ENCODE data around the gene KLHDC7B.

The KLHDC7B gene

DNA sequence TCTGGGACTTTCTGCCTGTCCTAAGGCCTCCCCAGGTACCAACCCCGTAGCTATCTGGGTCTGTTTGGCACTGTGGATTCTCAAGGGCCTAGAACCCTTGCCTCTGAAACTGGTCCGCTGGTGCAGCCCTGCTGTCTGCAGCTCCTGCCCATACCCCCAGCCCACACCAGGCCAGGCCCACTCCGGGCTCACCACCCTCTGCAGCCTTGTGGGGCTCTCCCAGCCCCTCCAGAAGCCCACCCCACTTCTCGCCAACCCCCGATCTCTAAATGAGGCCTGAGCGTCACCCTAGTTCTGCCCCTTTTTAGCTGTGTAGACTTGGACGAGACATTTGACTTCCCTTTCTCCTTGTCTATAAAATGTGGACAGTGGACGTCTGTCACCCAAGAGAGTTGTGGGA is 4.7 kb downstream of the KLHDC7B start:
- no peak for DNase-seq (ENCODE audit: low read depth)

DNA sequence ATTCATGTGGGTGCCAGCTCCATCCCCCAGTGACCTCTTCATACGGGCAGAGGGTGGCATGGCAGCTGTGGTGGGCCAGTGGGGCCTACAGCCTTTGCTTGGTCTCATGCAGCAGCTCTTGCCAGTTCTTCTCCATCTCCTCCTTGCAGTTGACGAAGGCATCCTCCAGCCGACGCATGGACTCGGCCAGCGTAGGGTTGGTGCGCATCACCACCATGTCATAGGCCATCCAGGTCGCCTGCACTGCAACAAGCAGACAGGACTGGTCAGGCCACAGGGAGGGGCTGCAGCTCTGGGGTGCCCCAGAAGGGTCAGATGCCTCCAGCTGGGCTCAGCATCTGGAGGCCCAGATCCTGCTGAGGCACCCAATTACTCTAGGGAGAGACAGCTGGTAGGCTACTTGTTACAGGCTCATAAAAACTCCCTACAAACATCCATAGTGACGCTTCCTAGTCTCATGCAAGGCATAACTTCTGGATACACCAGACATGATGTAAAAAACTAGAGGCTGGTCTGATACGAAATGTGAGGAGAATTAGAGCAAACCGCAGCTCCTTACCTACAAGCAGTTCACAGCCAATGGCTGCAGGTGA is 5.6 kb downstream of the KLHDC7B start:
- TF ChIP-seq, protein P1, sequence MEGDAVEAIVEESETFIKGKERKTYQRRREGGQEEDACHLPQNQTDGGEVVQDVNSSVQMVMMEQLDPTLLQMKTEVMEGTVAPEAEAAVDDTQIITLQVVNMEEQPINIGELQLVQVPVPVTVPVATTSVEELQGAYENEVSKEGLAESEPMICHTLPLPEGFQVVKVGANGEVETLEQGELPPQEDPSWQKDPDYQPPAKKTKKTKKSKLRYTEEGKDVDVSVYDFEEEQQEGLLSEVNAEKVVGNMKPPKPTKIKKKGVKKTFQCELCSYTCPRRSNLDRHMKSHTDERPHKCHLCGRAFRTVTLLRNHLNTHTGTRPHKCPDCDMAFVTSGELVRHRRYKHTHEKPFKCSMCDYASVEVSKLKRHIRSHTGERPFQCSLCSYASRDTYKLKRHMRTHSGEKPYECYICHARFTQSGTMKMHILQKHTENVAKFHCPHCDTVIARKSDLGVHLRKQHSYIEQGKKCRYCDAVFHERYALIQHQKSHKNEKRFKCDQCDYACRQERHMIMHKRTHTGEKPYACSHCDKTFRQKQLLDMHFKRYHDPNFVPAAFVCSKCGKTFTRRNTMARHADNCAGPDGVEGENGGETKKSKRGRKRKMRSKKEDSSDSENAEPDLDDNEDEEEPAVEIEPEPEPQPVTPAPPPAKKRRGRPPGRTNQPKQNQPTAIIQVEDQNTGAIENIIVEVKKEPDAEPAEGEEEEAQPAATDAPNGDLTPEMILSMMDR (conservative IDR thresholded peaks at IDR 0.05; ENCODE audit: control insufficient read depth, insufficient read depth, low read depth, low read length): no peak
- DNase-seq (ENCODE audit: low read depth): no peak
- H3K4me3 ChIP-seq (ENCODE audit: control insufficient read depth, low read depth, low read length): no peak overlapping the region

More for the DNA sequence above, 4.7 kb downstream of the KLHDC7B start:
- no peak overlapping the region for H3K4me3 ChIP-seq (ENCODE audit: control insufficient read depth, low read depth, low read length)
- TF ChIP-seq, protein P1 (conservative IDR thresholded peaks at IDR 0.05; ENCODE audit: control insufficient read depth, insufficient read depth, low read depth, low read length): no peak

DNA sequence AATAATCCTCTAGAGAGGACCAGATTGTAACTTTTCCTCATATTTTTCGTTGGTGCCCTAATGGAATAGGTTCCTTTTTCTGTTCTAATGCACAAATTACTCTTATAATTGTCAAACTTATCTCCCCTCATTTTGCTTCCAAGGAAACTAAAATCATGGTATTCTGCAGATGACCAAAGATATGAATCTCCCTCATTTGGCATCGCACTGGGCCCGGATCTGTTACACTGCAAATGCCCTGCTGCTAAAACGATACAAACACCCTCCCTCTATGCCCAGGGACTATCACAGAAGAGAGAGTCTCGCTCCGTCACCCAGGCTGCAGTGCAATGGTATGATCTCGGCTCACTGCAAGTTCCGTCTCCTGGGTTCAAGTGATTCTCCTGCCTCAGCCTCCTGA is 7.6 kb downstream of the KLHDC7B start:
- TF ChIP-seq, protein P1 (conservative IDR thresholded peaks at IDR 0.05; ENCODE audit: control insufficient read depth, insufficient read depth, low read depth, low read length): no peak
- DNase-seq (ENCODE audit: low read depth): no peak

DNA sequence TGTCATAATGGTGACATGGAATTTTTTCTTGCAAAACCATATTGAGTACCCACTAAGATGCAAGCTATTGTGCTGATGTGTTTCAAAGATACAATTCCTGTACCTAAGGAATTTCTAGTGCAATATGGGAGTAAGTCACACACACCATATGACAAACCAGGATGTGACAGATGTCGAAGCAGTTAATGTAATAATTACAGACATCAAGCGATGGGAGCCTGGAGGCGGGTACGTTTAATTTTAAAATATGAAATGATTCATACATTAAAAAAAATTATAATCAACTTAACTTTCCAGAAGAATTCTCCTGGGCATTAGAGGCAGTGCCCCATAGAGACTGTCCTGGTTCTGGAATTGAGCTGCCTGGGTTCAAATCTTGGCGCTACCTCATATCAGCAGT is 11.0 kb downstream of the KLHDC7B start:
- TF ChIP-seq, protein P1 (conservative IDR thresholded peaks at IDR 0.05; ENCODE audit: control insufficient read depth, insufficient read depth, low read depth, low read length): no peak
- DNase-seq (ENCODE audit: low read depth): no peak

More for the DNA sequence above, 7.6 kb downstream of the KLHDC7B start:
- no peak overlapping the region for H3K4me3 ChIP-seq (ENCODE audit: control insufficient read depth, low read depth, low read length)

DNA sequence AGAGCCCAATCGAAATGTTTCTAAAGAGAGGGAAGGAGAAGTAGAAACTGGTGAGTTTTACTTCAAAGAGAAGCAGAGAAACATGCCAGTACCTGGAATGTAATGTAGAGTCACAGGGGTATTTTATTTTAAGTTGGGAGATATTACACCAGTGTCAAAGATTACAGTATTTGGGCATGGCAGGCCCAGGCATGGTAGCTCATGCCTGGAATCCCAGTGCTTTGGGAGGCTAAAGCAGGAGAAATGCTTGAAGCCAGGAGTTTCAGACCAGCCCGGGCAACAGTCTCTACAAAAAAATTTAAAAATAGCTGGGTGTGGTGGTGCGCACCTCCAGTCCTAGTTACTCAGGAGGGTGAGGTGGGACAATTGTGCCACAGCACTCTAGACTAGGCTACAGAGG is 14.3 kb downstream of the KLHDC7B start:
- no peak overlapping the region for H3K4me3 ChIP-seq (ENCODE audit: control insufficient read depth, low read depth, low read length)
- TF ChIP-seq, protein P1 (conservative IDR thresholded peaks at IDR 0.05; ENCODE audit: control insufficient read depth, insufficient read depth, low read depth, low read length): no peak
- DNase-seq (ENCODE audit: low read depth): no peak

More for the DNA sequence above, 11.0 kb downstream of the KLHDC7B start:
- no peak overlapping the region for H3K4me3 ChIP-seq (ENCODE audit: control insufficient read depth, low read depth, low read length)

DNA sequence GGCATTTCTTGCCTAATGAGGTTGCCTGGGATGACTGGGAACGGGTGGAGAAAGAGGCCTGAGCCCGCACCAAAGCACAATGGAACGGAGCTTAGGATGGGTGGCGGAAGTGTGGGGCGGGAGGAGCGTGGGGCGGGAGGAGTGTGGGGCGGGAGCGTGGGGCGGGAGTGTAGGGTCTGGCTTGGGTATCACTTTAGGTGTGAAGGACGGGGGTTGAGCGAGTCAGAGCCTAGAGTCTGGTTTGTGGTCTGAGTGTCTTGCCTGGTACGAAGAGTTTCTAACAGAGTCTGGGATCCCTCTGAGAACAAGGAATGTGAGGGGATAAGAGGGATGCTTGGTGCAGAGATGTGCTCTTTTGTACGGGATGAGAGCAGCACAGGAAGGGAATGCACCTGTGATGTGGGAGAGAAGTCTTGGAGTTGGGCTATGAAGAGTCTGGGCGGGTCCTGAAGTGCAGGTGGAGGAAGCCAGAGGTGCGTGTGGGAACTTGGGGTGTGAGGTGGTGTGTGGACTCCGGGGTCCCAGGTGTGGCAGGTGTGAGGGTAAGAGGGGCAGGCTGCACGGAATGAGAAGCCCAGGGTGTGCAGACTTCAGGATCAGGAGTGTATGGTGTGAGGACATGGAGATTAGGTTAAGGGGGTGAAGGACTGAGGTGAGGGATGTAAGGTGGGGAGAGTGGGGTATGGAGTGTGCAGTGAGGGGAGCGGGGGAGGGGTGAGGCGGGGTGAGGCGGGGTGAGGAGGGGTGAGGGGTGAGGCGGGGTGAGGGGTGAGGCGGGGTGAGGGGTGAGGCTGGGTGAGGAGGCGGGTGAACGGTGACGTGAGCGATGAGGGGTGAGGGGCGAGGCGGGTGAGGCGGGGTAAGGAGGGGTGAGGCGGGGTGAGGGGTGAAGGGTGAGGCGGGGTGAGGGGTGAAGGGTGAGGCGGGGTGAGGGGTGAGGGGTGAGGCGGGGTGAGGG is 16.0 kb downstream of the KLHDC7B start:
- no peak overlapping the region for H3K4me3 ChIP-seq (ENCODE audit: control insufficient read depth, low read depth, low read length)
- TF ChIP-seq, protein P1 (conservative IDR thresholded peaks at IDR 0.05; ENCODE audit: control insufficient read depth, insufficient read depth, low read depth, low read length): no peak
- DNase-seq (ENCODE audit: low read depth): no peak
